Endothelial cell of umbilical vein (primary cell): ENCODE measurements around the gene EDEM2. TPM values are rescaled to one million over a fixed set of nuclear protein-coding genes. Genes with fewer than 3 reads are reported as not detected.

Experiments
- BruUV-seq: library from RNA; stranded (reverse); fragments of 400-500 nt; replicated peaks from 2 replicates; lab custom pipeline; 2021; lab: Mats Ljungman, UMichigan
- CTCF ChIA-PET: fragments of 300-600, 350-600 bp; sonication (Branson Sonifier 250); formaldehyde crosslinking; loops from one replicate; lab custom pipeline; 2021; ENCODE audit warnings: antibody characterized with exemption, inconsistent platforms; lab: Charles Lee
- POLR2A ChIA-PET: fragments of 300-600, 350-600 bp; sonication (Branson Sonifier 250); formaldehyde crosslinking; loops from one replicate; lab custom pipeline; 2021; ENCODE audit warnings: antibody characterized with exemption, inconsistent platforms; lab: Charles Lee
- DNase-seq: peaks from one replicate; pipeline ENCODE4 v3.0.0-alpha.2; 2011; ENCODE audit warnings: low read depth, low spot score
- FAIRE-seq: peaks from 2 replicates; lab custom pipeline; 2011; peaks lifted over from hg19 to GRCh38; lab: Jason Lieb, UNC
- H2AFZ ChIP-seq: 2 replicates; pipeline ENCODE4 v1.6.0; 2012; ENCODE audit warnings: low read depth, low read length, control low read depth, inconsistent platforms
- H3K27ac ChIP-seq: 2 replicates; pipeline ENCODE4 v1.5.1; 2011; ENCODE audit warnings: low read depth, mild to moderate bottlenecking, control low read depth, low read length, moderate library complexity; ENCODE audit not compliant: insufficient read depth
- H3K27me3 ChIP-seq, 2 experiments: 2 replicates each; pipeline versions ENCODE4 v1.6.0 to v1.6.1; 2011; ENCODE audit warnings: low read length in 2 of 2, mixed read lengths in 1 of 2; ENCODE audit not compliant: control insufficient read depth in 2 of 2, insufficient read depth in 2 of 2
- H3K36me3 ChIP-seq, 2 experiments: 2 replicates in 1 of 2; 3 replicates in 1 of 2; pipeline ENCODE4 v1.5.1; 2011; ENCODE audit warnings: low read length in 2 of 2, mild to moderate bottlenecking in 1 of 2, moderate library complexity in 1 of 2; ENCODE audit not compliant: control insufficient read depth in 2 of 2, insufficient read depth in 2 of 2; ENCODE audit errors: extremely low read depth in 1 of 2
- H3K4me1 ChIP-seq: 3 replicates; pipeline ENCODE4 v1.5.1; 2011; ENCODE audit warnings: mild to moderate bottlenecking, low read length; ENCODE audit not compliant: control insufficient read depth, insufficient read depth; ENCODE audit errors: extremely low read depth
- H3K4me2 ChIP-seq: 2 replicates; pipeline ENCODE4 v1.6.1; 2011; ENCODE audit warnings: low read length, control low read depth, mixed read lengths; ENCODE audit not compliant: insufficient read depth
- H3K4me3 ChIP-seq, 3 experiments: fragments of 200-600 bp in 1 of 3; sonication (generic), shearing (Covaris generic) in 1 of 3; replicated peaks in 1 of 3; 2 replicates each; pipeline ENCODE4 v1.5.1; 2011 to 2016; ENCODE audit warnings: control low read depth in 3 of 3, low read length in 3 of 3, mild to moderate bottlenecking in 2 of 3, inconsistent platforms in 1 of 3, low read depth in 1 of 3, moderate library complexity in 1 of 3; ENCODE audit not compliant: insufficient read depth in 1 of 3
- H3K79me2 ChIP-seq: 2 replicates; pipeline ENCODE4 v1.6.0; 2012; ENCODE audit warnings: low read length, inconsistent platforms; ENCODE audit not compliant: control insufficient read depth, insufficient read depth
- H3K9ac ChIP-seq: replicated peaks from 2 replicates; pipeline ENCODE3; 2011; ENCODE audit warnings: low read length, control low read depth; ENCODE audit not compliant: insufficient read depth; ENCODE audit errors: extremely low read depth
- H3K9me1 ChIP-seq: replicated peaks from 3 replicates; pipeline ENCODE4 v1.6.0; 2011; ENCODE audit warnings: mild to moderate bottlenecking, low read length; ENCODE audit not compliant: control insufficient read depth, insufficient read depth; ENCODE audit errors: extremely low read depth
- H3K9me3 ChIP-seq: replicated peaks from 2 replicates; pipeline ENCODE4 v1.5.1; 2012; ENCODE audit warnings: low read length, inconsistent platforms; ENCODE audit not compliant: control insufficient read depth, insufficient read depth
- H4K20me1 ChIP-seq: replicated peaks from 2 replicates; pipeline ENCODE3; 2011; ENCODE audit warnings: mild to moderate bottlenecking, low read length; ENCODE audit not compliant: control insufficient read depth, insufficient read depth; ENCODE audit errors: extremely low read depth
- CTCF ChIP-seq, 2 donors: IDR thresholded peaks; 1 replicate in 1 of 2; 2 replicates in 1 of 2; pipeline ENCODE4 v1.5.1; 2011; ENCODE audit warnings: low read length in 2 of 2, mild to moderate bottlenecking in 2 of 2, moderate library complexity in 2 of 2, control low read depth in 1 of 2, inconsistent platforms in 1 of 2, low read depth in 1 of 2; ENCODE audit not compliant: insufficient read depth in 1 of 2; ENCODE audit errors: extremely low read depth in 1 of 2
- EZH2 ChIP-seq: IDR thresholded peaks from 2 replicates; pipeline ENCODE4 v1.6.1; 2012; ENCODE audit warnings: borderline replicate concordance, low read depth, mild to moderate bottlenecking, moderate library complexity, low read length, inconsistent platforms; ENCODE audit not compliant: severe bottlenecking
- FOS ChIP-seq: IDR thresholded peaks from 2 replicates; pipeline ENCODE4 v1.6.1; 2011; ENCODE audit warnings: mild to moderate bottlenecking, low read length, moderate library complexity, borderline replicate concordance; ENCODE audit not compliant: insufficient read depth
- GATA2 ChIP-seq: IDR thresholded peaks from 2 replicates; pipeline ENCODE4 v1.7.0; 2011; ENCODE audit warnings: low read depth, mild to moderate bottlenecking, moderate library complexity, mixed read lengths, low read length; ENCODE audit not compliant: insufficient read length, insufficient read depth
- JUN ChIP-seq: IDR thresholded peaks from 2 replicates; pipeline ENCODE4 v1.6.1; 2011; ENCODE audit warnings: borderline replicate concordance, low read depth; ENCODE audit not compliant: insufficient read length, insufficient read depth
- MAX ChIP-seq: IDR thresholded peaks from 2 replicates; pipeline ENCODE4 v1.6.1; 2011; ENCODE audit not compliant: insufficient read depth, insufficient read length
- MYC ChIP-seq: IDR thresholded peaks from one replicate; pipeline ENCODE4 v1.6.1; 2011; ENCODE audit warnings: mild to moderate bottlenecking, low read depth, low read length
- POLR2A ChIP-seq: IDR thresholded peaks from 2 replicates; pipeline ENCODE4 v1.6.1; 2012; ENCODE audit warnings: low read depth, mild to moderate bottlenecking, control low read depth, low read length
- POLR2AphosphoS5 ChIP-seq: IDR thresholded peaks from 2 replicates; pipeline ENCODE4 v1.6.1; 2012; ENCODE audit warnings: low read depth, mild to moderate bottlenecking, control low read depth, low read length, moderate library complexity; ENCODE audit not compliant: insufficient read depth
- dilution Hi-C: fragments of 300-500 bp; cut with MboI; formaldehyde crosslinking; loops from one replicate; pipeline ENCODE4 v1.15.0; 2019; ENCODE audit warnings: low sequenced_read_pairs; ENCODE audit not compliant: extremely low pct_ligation_motif_present
- intact Hi-C: fragments of 100-400 bp; cut with micrococcal nuclease; formaldehyde crosslinking; loops from one replicate; pipeline ENCODE4 v1.10.0; 2022
- polyA plus RNA-seq, 4 experiments: library from polyadenylated mRNA; depleted of rRNA in 3 of 4; stranded (reverse) in 3 of 4; unstranded in 1 of 4; fragments of >200 nt; gene quantifications; 2 replicates each; pipeline versions ENCODE4 v1.2.1 to v1.2.3, GENCODE V29; 2011 to 2012; ENCODE audit warnings: missing spikeins in 1 of 4
- total RNA-seq: library from RNA; stranded (reverse); gene quantifications from 2 replicates; pipeline ENCODE4 v1.2.3, GENCODE V29; 2021

Gene EDEM2
- total and polyA plus RNA-seq, 2 donors (not counting 3 experiments of a cell fraction or from before 2014, with no cell fraction given) = 29.1 to 39.5 TPM

- H3K9me3 ChIP-seq = no peaks in the 10 kb centered on the region
- POLR2A ChIA-PET = interaction anchor here (0.7 to 1.0 kb wide), 2 partner anchors 26 to 33 kb away, joined by 3 to 7 read pairs; partner anchors contain the start of gene EDEM2
- peak; percentile 57 for DNase-seq
- H4K20me1 ChIP-seq = no peaks in the 10 kb centered on the region
- TF ChIP-seq MAX = no peak
- TF ChIP-seq MYC = no peak
- TF ChIP-seq POLR2AphosphoS5 = peak; percentile 31
- peaks cover 38% of the 10 kb centered on the region for H3K79me2 ChIP-seq
- no peak for FAIRE-seq
- H3K27ac ChIP-seq = peak overlapping the region; percentile 31
- H3K36me3 ChIP-seq = peaks cover 13 to 16% of the 10 kb centered on the region in 2 experiments
- CTCF ChIA-PET = interaction anchor here (0.6 to 6.9 kb wide), 6 partner anchors 27 to 709 kb away, joined by 3 to 82 read pairs (median 4); partner anchors contain the start of gene EDEM2
- H3K4me1 ChIP-seq = peaks cover 30% of the 10 kb centered on the region
- no peak overlapping the region for H2AFZ ChIP-seq
- no TSS peak for BruUV-seq
- peak overlapping the region; percentile 91 for H3K4me2 ChIP-seq
- H3K9ac ChIP-seq = peak overlapping the region; percentile 62
- dilution Hi-C loops = no loop called here
- intact Hi-C loops = loop anchor here (5.0 kb wide), 2 partner anchors 36 to 444 kb away; partner anchors contain the start of gene SPAG4
- no peaks in the 10 kb centered on the region for H3K9me1 ChIP-seq
- no peaks in the 10 kb centered on the region for H3K27me3 ChIP-seq
- peak overlapping the region; percentile 70 to 93 (median 80) for H3K4me3 ChIP-seq
Measured at GRCh38 chr20:35173576-35174192, 26.5 kb upstream of the EDEM2 start.

GRCh38 chr20:35172434-35172806 lies 25.3 kb upstream of the EDEM2 start:
- peak overlapping the region; percentile 79 for H3K27ac ChIP-seq
- H3K9ac ChIP-seq = peak overlapping the region; percentile 89
- peak overlapping the region; percentile 70 to 93 (median 80) for H3K4me3 ChIP-seq
- H3K79me2 ChIP-seq = peaks cover 38% of the 10 kb centered on the region
- peak overlapping the region; percentile 9 for H2AFZ ChIP-seq
- no TSS peak for BruUV-seq
- H3K4me1 ChIP-seq = peaks cover 32% of the 10 kb centered on the region
- DNase-seq (no peak), FAIRE-seq (no peak)
- dilution Hi-C loops (no loop called here), intact Hi-C loops (loop anchor here (1.0 to 5.0 kb wide), 4 partner anchors 35 to 445 kb away; partner anchors contain the start of gene SPAG4)
- H4K20me1 ChIP-seq = no peaks in the 10 kb centered on the region
- no peaks in the 10 kb centered on the region for H3K9me1 ChIP-seq
- peaks cover 9 to 11% of the 10 kb centered on the region in 2 experiments for H3K36me3 ChIP-seq
- no peaks in the 10 kb centered on the region for H3K9me3 ChIP-seq
- TF ChIP-seq FOS = no peak
- no peak for TF ChIP-seq POLR2A
- TF ChIP-seq CTCF (IDR thresholded peaks at IDR 0.05; ENCODE audit: extremely low read depth in 1 of 2, insufficient read depth in 1 of 2, low read depth in 1 of 2, low read length in 2 of 2) = no peak
- no peak for TF ChIP-seq GATA2
- no peak for TF ChIP-seq EZH2
- TF ChIP-seq JUN = no peak
- TF ChIP-seq MAX = no peak
- no peak for TF ChIP-seq MYC
- no peak for TF ChIP-seq POLR2AphosphoS5
- H3K27me3 ChIP-seq = no peaks in the 10 kb centered on the region
- POLR2A ChIA-PET = no interaction called here
- peak overlapping the region; percentile 91 for H3K4me2 ChIP-seq
- CTCF ChIA-PET = interaction anchor here (0.5 to 6.9 kb wide), 5 partner anchors 26 to 267 kb away, joined by 3 to 82 read pairs (median 5); partner anchors contain the start of gene EDEM2
